ENCODE measurements around the gene UCP2.

The UCP2 gene

GRCh38 chr11:74009675-74010305 is 27.1 kb upstream of the UCP2 start:
- DNase-seq: no peak

- no peak for DNase-seq
Observed at GRCh38 chr11:74009230-74009547, 26.5 kb upstream of the UCP2 start.

- DNase-seq: peak; percentile 67
Observed at GRCh38 chr11:74008373-74009229, 26.0 kb upstream of the UCP2 start, which contains the start of gene UCP3. Gene UCP3 (minus strand): TSS chr11:74009085. CDS start chr11:74007042, 2,043 bp downstream.

GRCh38 chr11:74007691-74008372 is 25.2 kb upstream of the UCP2 start:
- DNase-seq: no peak

- no peak for DNase-seq
Observed at GRCh38 chr11:74006743-74007304, 24.2 kb upstream of the UCP2 start.

GRCh38 chr11:74005721-74006517 is 23.3 kb upstream of the UCP2 start:
- no peak for DNase-seq

GRCh38 chr11:74004759-74005615 is 22.3 kb upstream of the UCP2 start:
- DNase-seq: peak; percentile 24

- DNase-seq: no peak
Observed at GRCh38 chr11:74004046-74004695, 21.5 kb upstream of the UCP2 start.

- no peak for DNase-seq
Observed at GRCh38 chr11:74002832-74003231, 20.2 kb upstream of the UCP2 start.

GRCh38 chr11:74001822-74002286 is 19.2 kb upstream of the UCP2 start:
- DNase-seq: no peak

- no peak for DNase-seq
Observed at GRCh38 chr11:74000307-74001133, 17.9 kb upstream of the UCP2 start.

- DNase-seq: peak; percentile 90
Observed at GRCh38 chr11:73999581-74000306, 17.1 kb upstream of the UCP2 start.

GRCh38 chr11:73998846-73999575 is 16.4 kb upstream of the UCP2 start:
- no peak for DNase-seq

GRCh38 chr11:73997120-73997770 is 14.6 kb upstream of the UCP2 start:
- no peak for DNase-seq

GRCh38 chr11:73996161-73996747 is 13.6 kb upstream of the UCP2 start:
- peak; percentile 58 for DNase-seq

GRCh38 chr11:73995731-73996130 is 13.1 kb upstream of the UCP2 start:
- DNase-seq: no peak

GRCh38 chr11:73995247-73995646 is 12.6 kb upstream of the UCP2 start:
- DNase-seq: peak; percentile 41

All from NCI-H510A treated with DMSO at 0.1 percent for 48 hours (cell line).